Fibroblast of skin of right biceps (primary cell): ENCODE results near the gene FAM237B.
"Not testable (repeated sequence)": the region's sequence is repeated elsewhere in the genome, so short reads cannot be mapped to it uniquely, and the experiment has no call there.

Experiments used
- DNase-seq: peaks from one replicate; pipeline ENCODE4 v3.0.0-alpha.2; 2013

FAM237B gene

GRCh38 chr7:90320801-90321494 is at the start of gene FAM237B:
Gene FAM237B (minus strand): TSS chr7:90321304. CDS start chr7:90319748, 1,556 bp downstream.
- DNase-seq, result peak; percentile 24

GRCh38 chr7:90351987-90352386 is 30.9 kb upstream of the FAM237B start:
- DNase-seq, result no peak

DNA sequence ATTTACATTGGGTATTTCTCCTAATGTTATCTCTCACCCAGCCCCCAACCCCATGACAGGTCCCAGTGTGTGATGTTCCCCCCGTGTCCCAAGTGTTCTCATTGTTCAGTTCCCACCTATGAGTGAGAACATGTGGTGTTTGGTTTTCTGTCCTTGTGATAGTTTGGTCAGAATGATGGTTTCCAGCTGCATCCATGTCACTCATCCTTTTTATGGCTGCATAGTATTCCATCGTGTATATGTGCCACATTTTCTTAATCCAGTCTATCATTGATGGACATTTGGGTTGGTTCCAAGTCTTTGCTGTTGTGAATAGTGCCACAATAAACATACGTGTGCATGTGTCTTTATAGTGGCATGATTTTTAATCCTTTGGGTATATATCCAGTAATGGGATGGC is 28.9 kb upstream of the FAM237B start:
- not testable (repeated sequence) for DNase-seq

- no peak for DNase-seq
Observed at GRCh38 chr7:90349305-90349704, 28.2 kb upstream of the FAM237B start.

GRCh38 chr7:90347759-90348158 is 26.7 kb upstream of the FAM237B start:
- DNase-seq, result no peak

GRCh38 chr7:90346336-90347125 is 25.4 kb upstream of the FAM237B start, which contains the start of gene GTPBP10:
Gene GTPBP10 (plus strand): TSS chr7:90346716. CDS start chr7:90346742, 26 bp downstream.
- peak; percentile 95 for DNase-seq

DNA sequence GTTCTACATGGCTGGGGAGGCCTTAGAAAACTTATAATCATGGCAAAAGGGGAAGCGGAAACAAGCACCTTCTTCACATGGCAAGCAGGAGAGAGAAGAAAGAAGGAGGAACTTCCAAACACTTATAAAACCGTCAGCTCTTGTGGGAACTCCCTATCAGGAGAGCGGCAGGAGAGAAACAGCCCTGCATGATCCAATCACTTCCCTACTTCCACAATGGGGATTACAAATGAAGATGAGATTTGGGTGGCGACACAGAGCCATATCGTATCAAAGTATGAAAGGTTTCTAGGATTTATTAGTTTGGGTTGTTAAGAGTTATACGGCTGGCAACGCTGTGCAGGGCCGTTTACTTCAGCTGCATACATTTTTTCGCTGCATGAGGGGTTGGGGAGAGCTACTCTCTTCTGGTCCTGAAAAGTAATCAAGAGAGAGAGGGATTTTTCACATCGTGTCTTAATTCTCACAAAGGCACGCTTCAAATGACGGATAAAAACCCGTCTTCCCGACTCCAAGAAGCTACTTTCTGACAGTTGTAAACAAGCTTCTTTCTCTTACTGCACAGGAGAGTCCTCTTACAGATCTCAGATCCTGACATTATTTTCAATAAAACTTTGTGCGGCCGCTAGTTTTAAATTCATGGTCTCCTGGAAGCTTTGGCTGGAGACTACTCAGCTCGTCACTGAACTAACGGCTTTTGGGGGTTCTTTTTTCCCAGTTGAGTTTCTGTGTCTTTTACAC is 24.7 kb upstream of the FAM237B start:
- DNase-seq, result peak; percentile 50

DNA sequence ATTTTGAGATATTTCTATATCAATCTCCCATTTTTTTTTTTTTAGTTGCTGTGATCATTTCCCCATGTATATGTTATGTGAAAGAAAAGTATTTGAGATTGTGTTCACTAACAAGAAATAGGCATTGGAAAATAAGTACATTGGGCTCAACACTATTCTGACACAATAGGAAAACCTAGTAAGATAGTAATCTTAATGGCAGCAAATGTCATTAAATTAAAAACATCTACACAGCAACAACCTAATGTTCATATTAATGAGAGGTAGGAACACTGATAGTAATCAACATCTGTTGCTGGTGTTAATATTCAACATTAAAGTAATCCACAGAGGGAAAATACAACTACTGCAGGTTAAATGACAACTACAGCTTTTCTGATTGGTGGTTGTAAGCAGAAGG is 23.9 kb upstream of the FAM237B start:
- no peak for DNase-seq

DNA sequence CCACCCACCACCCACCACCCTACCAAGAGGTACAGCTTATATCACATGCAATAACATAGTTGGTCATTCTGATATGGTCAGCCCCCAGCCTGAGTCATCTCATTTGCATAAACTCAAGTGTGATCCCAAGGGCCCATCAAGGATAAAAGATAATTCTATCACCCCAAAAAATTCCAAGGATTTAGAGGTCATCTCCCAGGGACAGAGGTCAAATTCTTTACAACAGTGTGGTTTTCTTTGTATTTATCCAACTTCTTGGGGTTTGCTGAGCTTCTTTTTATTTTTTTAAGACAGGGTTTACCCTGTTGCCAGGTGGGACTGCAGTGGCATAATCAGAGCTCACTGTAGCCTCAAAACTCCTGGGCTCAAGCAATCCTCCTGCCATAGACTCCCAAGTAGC is 16.0 kb upstream of the FAM237B start:
- DNase-seq, result peak; percentile 25

- DNase-seq, result not testable (repeated sequence)
Observed at GRCh38 chr7:90334926-90335325, 13.8 kb upstream of the FAM237B start.

- DNase-seq, result no peak
Observed at GRCh38 chr7:90334193-90334843, 13.2 kb upstream of the FAM237B start.

GRCh38 chr7:90326500-90326899 is 5.4 kb upstream of the FAM237B start:
- DNase-seq, result no peak

DNA sequence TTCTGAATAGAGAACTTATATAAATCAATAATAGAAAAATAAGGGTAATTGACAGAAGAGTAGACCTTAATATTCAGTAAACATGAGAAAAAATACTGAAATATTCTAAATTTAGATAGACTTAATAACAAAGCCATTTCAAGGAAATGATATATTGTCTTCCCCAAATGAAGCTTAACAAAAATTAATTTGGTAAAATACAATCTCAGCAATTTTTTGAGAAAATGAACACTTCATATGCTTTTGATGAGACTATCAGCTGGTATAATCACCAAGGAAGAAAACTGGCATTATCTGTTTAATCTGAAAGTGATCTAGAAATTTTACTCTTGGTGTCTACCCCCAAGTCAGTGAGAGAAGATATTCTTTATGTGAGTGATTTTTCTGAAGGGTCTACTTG is 1.7 kb upstream of the FAM237B start:
- DNase-seq, result no peak

DNA sequence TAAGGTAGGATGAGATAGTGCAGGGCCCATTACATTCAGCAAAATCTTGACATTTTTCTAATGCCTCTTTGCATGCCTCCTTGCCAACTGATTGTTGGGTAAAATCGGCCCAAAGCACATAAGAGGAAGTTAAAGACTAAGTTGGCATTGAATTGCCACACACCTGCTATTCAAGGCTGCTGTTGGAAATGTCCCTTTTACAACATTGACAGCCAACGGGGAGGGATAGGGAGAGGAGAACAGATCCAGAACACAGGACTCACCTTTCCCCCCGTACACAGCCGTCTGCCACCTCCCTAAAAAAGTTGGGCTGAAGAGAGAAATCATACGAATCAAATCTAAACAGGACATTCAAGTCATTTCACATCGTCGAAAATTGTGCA is 695 bp downstream of the FAM237B start:
- no peak for DNase-seq

GRCh38 chr7:90320014-90320413 is 1.1 kb downstream of the FAM237B start:
- DNase-seq, result no peak

DNA sequence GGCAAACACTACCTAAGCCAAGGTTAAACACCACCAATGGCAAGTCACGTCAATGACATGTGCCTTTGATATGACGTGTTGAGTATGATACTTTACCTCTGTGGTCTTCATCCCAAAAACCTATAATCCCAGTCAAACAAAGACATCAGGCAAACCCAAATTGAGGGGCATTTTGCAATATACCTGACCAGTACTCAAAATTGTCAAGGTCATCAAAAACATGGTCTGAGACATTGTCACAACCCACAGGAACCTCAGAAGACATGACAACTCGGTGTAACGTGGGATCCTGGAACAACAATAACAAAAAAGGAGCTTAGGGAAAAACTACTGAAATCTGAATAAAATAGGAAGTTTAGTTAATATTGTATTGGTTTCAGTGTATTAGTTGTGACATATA is 7.2 kb downstream of the FAM237B start:
- no peak for DNase-seq

GRCh38 chr7:90312745-90313144 is 8.4 kb downstream of the FAM237B start:
- peak; percentile 11 for DNase-seq

GRCh38 chr7:90311175-90311574 is 9.9 kb downstream of the FAM237B start:
- DNase-seq, result no peak

DNA sequence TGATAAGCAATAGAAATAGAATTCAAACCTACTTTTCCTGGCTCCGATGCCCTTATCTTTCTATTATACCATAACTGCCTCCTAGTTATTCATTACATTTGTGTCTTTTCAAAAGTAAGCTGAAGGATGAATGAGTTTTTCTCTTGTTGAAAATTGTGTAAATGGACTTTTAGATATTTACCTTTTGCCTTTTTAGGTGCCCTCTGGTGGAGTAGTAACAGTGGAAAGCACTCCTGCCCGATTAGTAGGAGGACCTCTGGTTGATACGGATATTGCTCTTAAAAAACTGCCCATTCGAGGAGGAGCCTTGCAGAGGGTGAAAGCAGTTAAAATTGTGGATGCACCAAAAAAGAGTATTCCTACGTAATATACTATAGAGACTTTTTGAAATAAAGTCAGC is 11.2 kb downstream of the FAM237B start:
- DNase-seq, result no peak

- no peak for DNase-seq
Observed at GRCh38 chr7:90303241-90303640, 17.9 kb downstream of the FAM237B start.

- peak; percentile 71 for DNase-seq
Observed at GRCh38 chr7:90298145-90299038, 22.7 kb downstream of the FAM237B start.
